Progenitor cell of endocrine pancreas (in vitro differentiated cells): ENCODE results near the gene GNAL. TPM values are rescaled to one million over a fixed set of nuclear protein-coding genes. Genes with fewer than 3 reads are reported as not detected.

Experiments
- DNase-seq: peaks from one replicate; pipeline ENCODE4 v3.0.0; 2021; ENCODE audit warnings: low spot score; ENCODE audit not compliant: unreplicated experiment
- H3K27ac Mint-ChIP-seq: 2 replicates; pipeline ENCODE4 v1.8.0; 2021; ENCODE audit warnings: mild to moderate bottlenecking, moderate library complexity, mixed read lengths
- H3K27me3 Mint-ChIP-seq: 2 replicates; pipeline ENCODE4 v1.8.0; 2021; ENCODE audit warnings: mixed read lengths
- H3K36me3 Mint-ChIP-seq: 2 replicates; pipeline ENCODE4 v1.8.0; 2022; ENCODE audit warnings: mixed read lengths; ENCODE audit not compliant: insufficient read depth
- H3K4me1 Mint-ChIP-seq: 2 replicates; pipeline ENCODE4 v1.8.0; 2021; ENCODE audit warnings: low read depth, mixed read lengths
- H3K4me3 Mint-ChIP-seq: 2 replicates; pipeline ENCODE4 v1.8.0; 2021; ENCODE audit warnings: low read depth, mild to moderate bottlenecking, moderate library complexity, mixed read lengths
- H3K9me3 Mint-ChIP-seq: 2 replicates; pipeline ENCODE4 v1.8.0; 2021; ENCODE audit warnings: low read depth, mixed read lengths
- total RNA-seq: library from RNA; stranded (reverse); gene quantifications from 2 replicates; pipeline ENCODE4 v1.2.1, GENCODE V29; 2021
- TF ChIP-seq, protein P1 (sequence below): fragments of 200-600 bp; sonication (generic); IDR thresholded peaks from one replicate; pipeline ENCODE4 v1.5.0; 2021; ENCODE audit warnings: antibody characterized with exemption, mild to moderate bottlenecking; ENCODE audit not compliant: unreplicated experiment

The GNAL gene
- total RNA-seq, 1 donor from 2014 or later = 10.0 TPM

- DNase-seq = no peak
- H3K27ac Mint-ChIP-seq = no peak overlapping the region
- H3K36me3 Mint-ChIP-seq = no peaks in the 10 kb centered on the region
- H3K4me3 Mint-ChIP-seq = no peak overlapping the region
- no peaks in the 10 kb centered on the region for H3K27me3 Mint-ChIP-seq
- TF ChIP-seq, protein P1, sequence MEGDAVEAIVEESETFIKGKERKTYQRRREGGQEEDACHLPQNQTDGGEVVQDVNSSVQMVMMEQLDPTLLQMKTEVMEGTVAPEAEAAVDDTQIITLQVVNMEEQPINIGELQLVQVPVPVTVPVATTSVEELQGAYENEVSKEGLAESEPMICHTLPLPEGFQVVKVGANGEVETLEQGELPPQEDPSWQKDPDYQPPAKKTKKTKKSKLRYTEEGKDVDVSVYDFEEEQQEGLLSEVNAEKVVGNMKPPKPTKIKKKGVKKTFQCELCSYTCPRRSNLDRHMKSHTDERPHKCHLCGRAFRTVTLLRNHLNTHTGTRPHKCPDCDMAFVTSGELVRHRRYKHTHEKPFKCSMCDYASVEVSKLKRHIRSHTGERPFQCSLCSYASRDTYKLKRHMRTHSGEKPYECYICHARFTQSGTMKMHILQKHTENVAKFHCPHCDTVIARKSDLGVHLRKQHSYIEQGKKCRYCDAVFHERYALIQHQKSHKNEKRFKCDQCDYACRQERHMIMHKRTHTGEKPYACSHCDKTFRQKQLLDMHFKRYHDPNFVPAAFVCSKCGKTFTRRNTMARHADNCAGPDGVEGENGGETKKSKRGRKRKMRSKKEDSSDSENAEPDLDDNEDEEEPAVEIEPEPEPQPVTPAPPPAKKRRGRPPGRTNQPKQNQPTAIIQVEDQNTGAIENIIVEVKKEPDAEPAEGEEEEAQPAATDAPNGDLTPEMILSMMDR = no peak
- peaks cover 2% of the 10 kb centered on the region for H3K4me1 Mint-ChIP-seq
- H3K9me3 Mint-ChIP-seq = peaks cover 4% of the 10 kb centered on the region
Measured at GRCh38 chr18:11826836-11827235, 137.8 kb downstream of the GNAL start.

GRCh38 chr18:11828786-11829432, 139.8 kb downstream of the GNAL start:
- H3K9me3 Mint-ChIP-seq = peaks cover 4% of the 10 kb centered on the region
- H3K4me3 Mint-ChIP-seq = no peak overlapping the region
- no peaks in the 10 kb centered on the region for H3K27me3 Mint-ChIP-seq
- TF ChIP-seq, protein P1 = no peak
- H3K4me1 Mint-ChIP-seq = no peaks in the 10 kb centered on the region
- H3K27ac Mint-ChIP-seq = peak overlapping the region; percentile 31
- DNase-seq = no peak
- no peaks in the 10 kb centered on the region for H3K36me3 Mint-ChIP-seq

DNA sequence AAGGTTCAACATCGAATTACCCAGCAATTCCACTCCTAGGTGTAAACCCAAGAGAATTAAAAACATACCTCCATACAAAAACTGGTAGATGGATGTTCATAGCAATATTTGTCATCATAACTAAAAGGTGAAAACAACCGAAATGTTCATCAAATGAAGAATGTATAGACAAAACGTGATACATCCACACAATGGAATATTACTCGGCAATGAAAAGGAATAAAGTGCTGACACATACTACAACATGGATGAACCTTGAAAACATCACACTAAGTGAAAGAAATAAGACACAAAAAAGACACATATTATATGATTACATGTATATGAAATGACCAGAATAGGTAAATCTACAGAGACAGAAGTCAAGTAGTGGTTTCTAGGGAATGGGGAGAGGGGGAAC, 141.5 kb downstream of the GNAL start:
- Mint-ChIP-seq H3K4me1 (no peaks in the 10 kb centered on the region), H3K27me3 (no peaks in the 10 kb centered on the region), H3K27ac (no peak overlapping the region), H3K4me3 (no peak overlapping the region), H3K36me3 (no peaks in the 10 kb centered on the region), H3K9me3 (peaks cover 4% of the 10 kb centered on the region)
- TF ChIP-seq, protein P1 = no peak
- DNase-seq = no peak

- H3K4me3 Mint-ChIP-seq = no peak overlapping the region
- H3K27me3 Mint-ChIP-seq = no peaks in the 10 kb centered on the region
- peaks cover 4% of the 10 kb centered on the region for H3K9me3 Mint-ChIP-seq
- TF ChIP-seq, protein P1 = no peak
- no peaks in the 10 kb centered on the region for H3K4me1 Mint-ChIP-seq
- H3K36me3 Mint-ChIP-seq = no peaks in the 10 kb centered on the region
- no peak overlapping the region for H3K27ac Mint-ChIP-seq
- no peak for DNase-seq
Measured at GRCh38 chr18:11831921-11832320, 142.9 kb downstream of the GNAL start.

DNA sequence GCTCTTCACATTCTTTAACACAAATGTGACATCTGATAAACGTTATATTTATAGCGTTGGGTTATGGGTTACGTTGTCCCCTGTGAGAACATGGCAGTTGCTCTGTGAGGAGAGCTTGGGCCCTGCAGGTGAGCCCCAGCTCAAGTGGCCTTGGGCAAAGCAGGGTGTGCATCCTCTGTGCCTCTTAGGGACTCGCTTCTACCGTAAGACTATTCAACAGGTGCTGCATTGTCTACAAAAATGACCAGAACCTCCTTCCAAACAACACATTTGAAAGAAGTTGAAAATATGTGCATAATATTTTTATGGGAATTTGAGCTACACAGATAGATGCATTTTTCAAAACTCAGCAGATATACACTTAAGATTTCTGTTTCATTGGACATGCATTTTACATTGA, 145.7 kb downstream of the GNAL start:
- Mint-ChIP-seq H3K27ac (no peak overlapping the region), H3K27me3 (no peaks in the 10 kb centered on the region), H3K4me1 (no peaks in the 10 kb centered on the region), H3K4me3 (no peak overlapping the region), H3K9me3 (peaks cover 4% of the 10 kb centered on the region), H3K36me3 (no peaks in the 10 kb centered on the region)
- no peak for DNase-seq
- TF ChIP-seq, protein P1 = no peak
